K562 (cell line): ENCODE data around the gene SLC45A3. TPM values are rescaled to one million over a fixed set of nuclear protein-coding genes. Genes with fewer than 3 reads are reported as not detected.

Source experiments
- ATF2 ChIP-seq: sonication (generic); formaldehyde crosslinking; IDR thresholded peaks from 2 replicates; pipeline ENCODE4 v1.8.1; 2022; ENCODE audit warnings: missing genetic modification reagents
- BCOR ChIP-seq: fragments of 450-650 bp; IDR thresholded peaks from 2 replicates; pipeline ENCODE4 v1.6.1; 2016
- FOXK2 ChIP-seq, 2 experiments: fragments of 450-650 bp; IDR thresholded peaks in 1 of 2; conservative IDR thresholded peaks in 1 of 2; 2 replicates each; pipeline ENCODE4 v1.6.1; 2016; ENCODE audit warnings: low read depth in 2 of 2, mild to moderate bottlenecking in 1 of 2
- FOXO4 ChIP-seq: fragments of 450-650 bp; formaldehyde crosslinking; IDR thresholded peaks from 2 replicates; pipeline ENCODE4 v1.4.0; 2020; ENCODE audit warnings: mild to moderate bottlenecking, moderate library complexity
- GABPB1 ChIP-seq: sonication (generic); formaldehyde crosslinking; IDR thresholded peaks from 2 replicates; pipeline ENCODE4 v1.8.0; 2022; ENCODE audit warnings: mild to moderate bottlenecking, missing genetic modification reagents
- NR4A1 ChIP-seq, 2 experiments: fragments of 250-450 bp in 1 of 2; fragments of 450-650 bp in 1 of 2; sonication (Bioruptor Pico) in 1 of 2; IDR thresholded peaks; 2 replicates each; pipeline versions ENCODE4 v1.4.0 to v1.6.1; 2016 to 2020; ENCODE audit warnings: mild to moderate bottlenecking in 2 of 2, missing compliant biosample characterization in 1 of 2, missing genetic modification characterization in 1 of 2, moderate library complexity in 1 of 2
- POLR2A ChIP-seq: fragments of 450-650 bp; conservative IDR thresholded peaks from 2 replicates; pipeline ENCODE4 v1.6.1; 2016
- POLR2H ChIP-seq: IDR thresholded peaks from 2 replicates; pipeline ENCODE4 v1.6.1; 2016; ENCODE audit warnings: missing genetic modification characterization, low read depth, mild to moderate bottlenecking, control low read depth, missing compliant biosample characterization, moderate library complexity
- REST ChIP-seq, 2 experiments: fragments of 450-650 bp; formaldehyde crosslinking in 1 of 2; IDR thresholded peaks; 2 replicates each; pipeline versions ENCODE4 v1.4.0 to v1.6.1; 2014 to 2020; ENCODE audit warnings: mild to moderate bottlenecking in 2 of 2, borderline replicate concordance in 1 of 2, low read depth in 1 of 2
- ZNF592 ChIP-seq: fragments of 450-650 bp; IDR thresholded peaks from 2 replicates; pipeline ENCODE4 v1.6.1; 2017; ENCODE audit warnings: antibody characterized with exemption, mild to moderate bottlenecking
- polyA plus RNA-seq, 8 experiments: library from polyadenylated mRNA; depleted of rRNA in 4 of 8; stranded (reverse) in 5 of 8; unstranded in 3 of 8; fragments of >200 nt; fragmentation: Nextera tagmentation in 2 of 8; fragmentation: Illumina TruSeq in 1 of 8; extraction: Ambion mirVana in 2 of 8; extraction: Trizol in 1 of 8; gene quantifications; 2 replicates each; pipeline versions ENCODE4 v1.2.1 to v1.2.3, GENCODE V29; 2011 to 2014; ENCODE audit warnings: inconsistent platforms in 1 of 8, missing spikeins in 1 of 8
- total RNA-seq, 7 experiments: library from RNA; depleted of rRNA in 6 of 7; stranded (reverse); fragments of >200 nt in 6 of 7; fragmentation: Illumina TruSeq in 2 of 7; extraction: Trizol in 2 of 7; gene quantifications; 2 replicates each; pipeline versions ENCODE4 v1.2.1 to v1.2.3, GENCODE V29; 2011 to 2021; ENCODE audit warnings: low replicate concordance in 1 of 7

Gene SLC45A3
- total and polyA plus RNA-seq, 9 of the 15 experiments (the other 6 are each of a cell fraction or from before 2014, with no cell fraction given), result 0.06 to 3.3 (median 1.3) TPM

- TF ChIP-seq REST (IDR thresholded peaks at IDR 0.05; ENCODE audit: borderline replicate concordance), result peak; percentile 8; the same call in 1 of the 2 replicates
- TF ChIP-seq REST (CRISPR knock-in tag; IDR thresholded peaks at IDR 0.05; ENCODE audit: low read depth), result no peak
- no peak for TF ChIP-seq ZNF592
- TF ChIP-seq GABPB1 (CRISPR knock-in tag), result peak; percentile 73; the same call in 1 of the 2 replicates
- TF ChIP-seq POLR2A, result peak; percentile 89
- TF ChIP-seq POLR2H (tag), result no peak
- TF ChIP-seq BCOR, result peak; percentile 63
- TF ChIP-seq ATF2, result no peak
- TF ChIP-seq FOXK2 (conservative IDR thresholded peaks at IDR 0.05 in 1 of 2, IDR thresholded peaks at IDR 0.05 in 1 of 2; ENCODE audit: low read depth in 2 of 2), result peak; percentile 24 to 50; a peak in 2 of 4 replicates
- TF ChIP-seq FOXO4 (CRISPR knock-in tag), result no peak
- TF ChIP-seq NR4A1 (CRISPR knock-in tag; IDR thresholded peaks at IDR 0.05), result no peak
- peak; percentile 30; the same call in 1 of the 2 replicates for TF ChIP-seq NR4A1 (tag; IDR thresholded peaks at IDR 0.05)
These were observed 49.1 kb downstream of the SLC45A3 start (continued) for GRCh38 chr1:205631010-205631767.
